Mucosa of rectum (tissue), 2 donors: Measurements from ENCODE around the gene NTF4.

Experiments used
- H3K27ac ChIP-seq, 2 donors: one replicate each; pipeline ENCODE4 v1.7.0; 2013; ENCODE audit warnings: inconsistent platforms in 2 of 2, low read depth in 2 of 2, low read length in 2 of 2
- H3K27me3 ChIP-seq, 2 donors: one replicate each; pipeline ENCODE4 v1.7.0; 2013; ENCODE audit warnings: low read length in 2 of 2; ENCODE audit not compliant: control insufficient read depth in 2 of 2, insufficient read depth in 2 of 2
- H3K36me3 ChIP-seq, 2 donors: one replicate each; pipeline ENCODE4 v1.7.0; 2013; ENCODE audit warnings: low read length in 2 of 2; ENCODE audit not compliant: control insufficient read depth in 2 of 2, insufficient read depth in 2 of 2
- H3K4me1 ChIP-seq, 2 donors: one replicate each; pipeline ENCODE4 v1.7.0; 2013; ENCODE audit warnings: low read length in 2 of 2, mild to moderate bottlenecking in 1 of 2; ENCODE audit not compliant: control insufficient read depth in 2 of 2, insufficient read depth in 2 of 2
- H3K4me3 ChIP-seq, 2 donors: one replicate each; pipeline ENCODE4 v1.7.0; 2013; ENCODE audit warnings: low read length in 2 of 2
- H3K9ac ChIP-seq, 2 donors: one replicate each; pipeline ENCODE4 v1.7.0; 2013; ENCODE audit warnings: low read length in 2 of 2, low read depth in 1 of 2, mild to moderate bottlenecking in 1 of 2
- H3K9me3 ChIP-seq, 2 donors: one replicate each; pipeline ENCODE4 v1.7.0; 2013; ENCODE audit warnings: low read length in 2 of 2; ENCODE audit not compliant: control insufficient read depth in 2 of 2
- donor health status: healthy.
- donor health status: Normal muscosa, but diverticular disease.

NTF4 gene, protein sequence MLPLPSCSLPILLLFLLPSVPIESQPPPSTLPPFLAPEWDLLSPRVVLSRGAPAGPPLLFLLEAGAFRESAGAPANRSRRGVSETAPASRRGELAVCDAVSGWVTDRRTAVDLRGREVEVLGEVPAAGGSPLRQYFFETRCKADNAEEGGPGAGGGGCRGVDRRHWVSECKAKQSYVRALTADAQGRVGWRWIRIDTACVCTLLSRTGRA

DNA sequence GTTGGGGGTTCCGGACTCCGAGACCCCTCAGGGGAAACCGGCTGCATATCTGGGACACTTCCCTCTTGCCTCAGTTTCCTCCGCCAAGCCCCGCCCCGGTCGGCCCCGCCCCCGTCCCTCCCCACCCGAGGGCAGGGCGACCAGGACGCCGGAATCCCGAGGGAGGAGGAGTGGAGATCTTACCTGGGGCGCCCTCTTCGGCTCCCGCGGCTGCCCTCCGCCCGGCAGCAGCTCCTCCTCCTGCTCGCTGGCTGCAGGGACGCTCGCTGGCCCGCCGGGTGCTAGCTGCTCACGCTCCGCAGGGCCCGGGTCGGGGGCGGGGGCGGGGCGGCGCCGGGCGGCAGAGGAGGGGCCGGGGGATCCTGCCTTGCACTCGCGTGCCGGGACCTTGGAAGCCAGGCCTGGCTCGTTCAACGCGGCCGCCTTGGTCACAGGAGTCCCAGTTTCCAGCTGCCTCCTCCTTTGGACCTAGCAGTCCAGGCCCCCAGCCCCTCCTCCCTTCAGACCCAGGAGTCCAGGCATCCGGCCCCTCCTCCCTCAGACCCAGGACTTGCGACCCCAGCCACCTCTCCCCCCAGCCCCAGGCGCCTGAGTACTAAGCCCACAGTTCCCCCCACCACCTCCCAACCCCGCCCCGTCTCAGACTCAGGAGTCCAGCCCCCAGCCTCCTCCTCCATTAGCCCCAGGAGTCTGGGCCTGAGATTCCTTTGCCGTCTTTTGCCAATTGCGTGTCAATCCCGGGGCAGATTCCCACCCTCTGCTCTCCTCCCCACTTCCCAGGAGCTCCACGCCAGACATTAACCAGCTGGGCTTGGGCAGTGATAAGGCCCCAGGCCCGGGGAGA is at the start of gene NTF4:
Gene NTF4, minus strand, starts transcription at position 51 of the 844 bp plus-strand sequence. CDS start 2,821 bp downstream, outside the sequence.
- no peaks in the 10 kb centered on the region for H3K36me3 ChIP-seq
- peaks cover 26 to 40% of the 10 kb centered on the region in 2 donors for H3K27me3 ChIP-seq
- H3K27ac ChIP-seq = no peak within 1 kb of the TSS
- no peaks in the 10 kb centered on the region for H3K9me3 ChIP-seq
- no peak within 1 kb of the TSS for H3K9ac ChIP-seq
- no peaks in the 10 kb centered on the region for H3K4me1 ChIP-seq
- no peak within 1 kb of the TSS for H3K4me3 ChIP-seq

DNA sequence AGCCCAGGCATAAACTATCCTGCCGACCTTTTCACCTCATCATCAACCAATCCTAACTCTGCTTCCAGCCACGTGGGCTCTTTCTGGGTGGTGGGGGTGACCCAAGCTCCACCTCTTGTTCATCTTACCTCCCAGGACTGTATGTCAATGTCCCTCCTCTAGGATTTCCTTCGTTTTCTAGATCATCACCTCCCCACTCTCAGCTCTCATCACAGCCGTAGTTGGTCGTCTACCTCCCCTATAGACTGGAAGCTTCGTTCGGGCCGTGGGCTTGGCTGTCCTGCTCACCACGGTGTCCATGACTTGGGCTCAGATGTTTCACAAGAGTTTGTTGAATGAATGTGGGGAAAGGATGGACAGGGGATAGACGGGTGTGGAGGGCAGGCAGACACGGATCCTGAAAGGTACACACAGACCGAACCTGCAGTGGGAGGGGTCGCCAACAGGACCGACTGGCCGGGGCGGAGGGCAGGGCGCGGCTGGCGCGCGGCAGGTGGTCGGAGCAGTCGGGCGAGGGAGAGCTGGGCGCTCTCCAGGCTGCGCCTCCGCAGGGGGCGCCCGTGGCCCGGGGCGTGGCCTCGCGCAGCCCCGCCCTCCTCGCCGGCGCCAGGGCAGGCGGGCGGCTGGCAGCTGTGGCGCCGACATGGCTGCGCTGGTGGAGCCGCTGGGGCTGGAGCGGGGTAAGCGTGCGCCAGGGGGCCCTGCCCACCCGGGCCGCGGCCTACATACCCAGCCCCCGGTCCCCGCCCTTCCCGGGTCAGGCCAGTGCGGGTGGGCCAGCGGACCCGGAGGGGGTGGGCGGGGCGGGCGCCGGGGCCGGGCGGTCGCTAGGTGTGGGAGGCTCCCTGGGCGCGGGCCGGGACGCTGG is 49.4 kb upstream of the NTF4 start, which contains the start of gene LIN7B:
Gene LIN7B, plus strand, starts transcription at position 609 of the 868 bp plus-strand sequence. Its CDS starts 35 bp downstream, at position 644.
- peaks cover 19 to 21% of the 10 kb centered on the region in 2 donors for H3K4me1 ChIP-seq
- H3K36me3 ChIP-seq = peaks cover 1 to 2% of the 10 kb centered on the region in 2 donors
- H3K27me3 ChIP-seq = no peaks in the 10 kb centered on the region
- H3K4me3 ChIP-seq = peak within 1 kb of the TSS; percentile 75 to 76
- peak within 1 kb of the TSS; percentile 42 to 58 for H3K27ac ChIP-seq
- no peaks in the 10 kb centered on the region for H3K9me3 ChIP-seq
- peak within 1 kb of the TSS; percentile 56 to 73 for H3K9ac ChIP-seq

DNA sequence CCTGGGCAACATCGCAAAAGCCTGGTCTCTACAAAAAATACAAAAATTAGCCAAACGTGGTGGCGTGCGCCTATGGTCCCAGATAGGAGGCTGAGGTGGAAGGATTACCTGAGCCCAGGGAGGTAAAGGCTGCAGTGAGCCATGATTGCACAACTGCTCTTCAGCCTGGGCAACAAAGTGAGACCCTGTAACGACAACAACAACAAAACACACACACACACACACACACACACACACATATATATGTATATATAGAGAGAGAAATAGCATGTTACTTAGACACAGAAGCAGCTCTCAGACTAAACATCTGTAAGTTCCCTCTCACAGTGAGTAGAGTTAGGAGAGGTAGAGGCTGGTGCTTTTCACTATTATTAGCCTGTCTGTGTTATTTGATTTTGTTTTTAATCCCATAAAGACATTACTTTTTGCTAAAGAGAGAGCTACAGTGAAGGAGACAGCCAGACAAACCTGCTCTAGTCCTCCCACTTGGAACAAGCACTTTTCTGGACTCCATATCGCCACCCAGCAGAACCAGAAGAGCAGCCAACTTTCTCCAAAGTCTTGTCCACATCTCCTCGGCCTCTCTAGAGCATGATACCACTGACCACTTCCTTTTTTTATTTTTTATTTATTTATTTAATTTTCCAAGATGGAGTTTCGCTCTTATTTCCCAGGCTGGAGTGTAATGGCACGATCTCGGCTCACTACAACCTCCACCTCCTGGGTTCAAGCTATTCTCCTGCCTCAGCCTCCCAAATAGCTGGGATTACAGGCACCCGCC is 46.8 kb upstream of the NTF4 start:
- H3K9ac ChIP-seq = no peak overlapping the region
- H3K4me1 ChIP-seq = peaks cover 5 to 9% of the 10 kb centered on the region in 2 donors
- no peak overlapping the region for H3K27ac ChIP-seq
- H3K36me3 ChIP-seq = peaks cover 21 to 24% of the 10 kb centered on the region in 2 donors
- H3K9me3 ChIP-seq = no peaks in the 10 kb centered on the region
- H3K27me3 ChIP-seq = no peaks in the 10 kb centered on the region
- H3K4me3 ChIP-seq = no peak overlapping the region

DNA sequence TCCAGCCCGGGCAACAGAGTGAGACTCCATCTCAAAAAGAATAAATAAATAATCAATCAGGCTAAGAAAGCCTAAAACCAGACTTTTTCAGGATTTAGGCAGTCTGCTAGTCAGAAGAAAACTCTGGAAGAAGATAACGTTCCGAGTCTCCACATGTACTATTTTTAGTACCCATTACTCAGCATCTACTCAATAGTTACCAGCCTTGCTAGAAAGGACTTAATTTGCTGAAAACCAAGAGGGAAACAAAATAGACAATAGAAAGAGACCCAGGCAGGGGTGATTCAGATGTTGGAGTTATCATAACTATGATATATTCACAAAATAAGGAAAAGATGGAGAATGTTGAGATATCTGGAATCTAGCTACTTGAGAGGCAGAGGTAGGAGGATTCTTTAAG is 45.9 kb upstream of the NTF4 start:
- no peak overlapping the region for H3K27ac ChIP-seq
- peaks cover 5 to 9% of the 10 kb centered on the region in 2 donors for H3K4me1 ChIP-seq
- peaks cover 26 to 28% of the 10 kb centered on the region in 2 donors for H3K36me3 ChIP-seq
- no peaks in the 10 kb centered on the region for H3K9me3 ChIP-seq
- no peak overlapping the region for H3K4me3 ChIP-seq
- H3K27me3 ChIP-seq = no peaks in the 10 kb centered on the region
- no peak overlapping the region for H3K9ac ChIP-seq

DNA sequence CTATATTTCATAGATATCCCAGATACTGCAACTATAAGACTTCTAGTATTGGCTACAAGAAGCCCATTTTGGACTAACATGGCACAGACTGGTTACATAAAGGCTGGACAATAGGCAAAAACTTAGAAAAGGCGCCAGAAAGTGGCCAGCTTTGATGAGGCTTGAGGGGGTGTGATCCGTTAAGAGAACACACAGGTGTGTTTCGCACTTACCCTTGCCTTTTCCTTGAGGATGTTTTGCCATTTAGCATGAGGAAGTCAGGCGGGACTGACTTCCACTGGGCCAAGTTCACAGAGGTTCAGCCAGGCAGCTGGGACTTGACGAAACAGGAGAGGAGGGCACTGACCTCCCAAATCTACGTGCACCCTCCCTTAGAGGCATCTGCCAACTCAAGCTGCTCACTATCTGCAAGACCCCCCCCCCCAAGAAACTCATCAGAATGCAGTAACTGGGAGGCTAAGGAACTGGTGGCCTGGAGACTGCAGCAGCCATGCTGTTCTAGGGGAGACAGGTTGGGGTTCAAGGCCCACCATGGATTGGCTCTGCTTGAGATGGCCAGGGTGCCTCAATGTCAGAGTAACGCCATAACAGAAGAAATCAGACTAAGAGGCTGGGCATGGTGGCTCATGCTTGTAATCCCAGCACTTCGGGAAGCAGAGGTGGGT is 45.1 kb upstream of the NTF4 start:
- Histone ChIP-seq H3K9ac (no peak overlapping the region), H3K27me3 (no peaks in the 10 kb centered on the region), H3K36me3 (peaks cover 33 to 34% of the 10 kb centered on the region in 2 donors), H3K9me3 (no peaks in the 10 kb centered on the region), H3K27ac (no peak overlapping the region), H3K4me3 (no peak overlapping the region), H3K4me1 (peaks cover 5 to 6% of the 10 kb centered on the region in 2 donors)

DNA sequence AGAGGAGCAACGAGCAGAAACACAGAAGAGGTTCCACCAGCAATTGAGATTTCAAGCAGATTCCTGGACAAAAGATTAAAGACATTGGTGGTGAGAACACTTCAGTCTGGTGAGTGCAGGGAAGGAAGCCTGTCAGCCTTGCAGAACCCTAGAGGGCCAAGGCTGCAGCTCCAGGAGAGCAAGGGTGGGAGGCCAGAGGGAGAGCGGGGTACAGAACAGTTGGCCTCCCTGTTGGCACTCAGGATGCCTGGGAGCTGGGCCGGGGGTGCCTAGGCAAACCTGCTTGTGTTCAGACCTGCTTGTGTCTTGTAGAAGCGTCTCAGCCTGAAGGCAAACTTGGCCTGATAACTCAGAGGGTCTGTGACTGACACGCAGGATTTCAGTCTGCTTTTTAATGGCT is 44.4 kb upstream of the NTF4 start:
- H3K4me3 ChIP-seq = no peak overlapping the region
- peaks cover 5% of the 10 kb centered on the region in 2 donors for H3K4me1 ChIP-seq
- H3K27me3 ChIP-seq = no peaks in the 10 kb centered on the region
- no peak overlapping the region for H3K9ac ChIP-seq
- H3K9me3 ChIP-seq = no peaks in the 10 kb centered on the region
- no peak overlapping the region for H3K27ac ChIP-seq
- peaks cover 36 to 37% of the 10 kb centered on the region in 2 donors for H3K36me3 ChIP-seq

DNA sequence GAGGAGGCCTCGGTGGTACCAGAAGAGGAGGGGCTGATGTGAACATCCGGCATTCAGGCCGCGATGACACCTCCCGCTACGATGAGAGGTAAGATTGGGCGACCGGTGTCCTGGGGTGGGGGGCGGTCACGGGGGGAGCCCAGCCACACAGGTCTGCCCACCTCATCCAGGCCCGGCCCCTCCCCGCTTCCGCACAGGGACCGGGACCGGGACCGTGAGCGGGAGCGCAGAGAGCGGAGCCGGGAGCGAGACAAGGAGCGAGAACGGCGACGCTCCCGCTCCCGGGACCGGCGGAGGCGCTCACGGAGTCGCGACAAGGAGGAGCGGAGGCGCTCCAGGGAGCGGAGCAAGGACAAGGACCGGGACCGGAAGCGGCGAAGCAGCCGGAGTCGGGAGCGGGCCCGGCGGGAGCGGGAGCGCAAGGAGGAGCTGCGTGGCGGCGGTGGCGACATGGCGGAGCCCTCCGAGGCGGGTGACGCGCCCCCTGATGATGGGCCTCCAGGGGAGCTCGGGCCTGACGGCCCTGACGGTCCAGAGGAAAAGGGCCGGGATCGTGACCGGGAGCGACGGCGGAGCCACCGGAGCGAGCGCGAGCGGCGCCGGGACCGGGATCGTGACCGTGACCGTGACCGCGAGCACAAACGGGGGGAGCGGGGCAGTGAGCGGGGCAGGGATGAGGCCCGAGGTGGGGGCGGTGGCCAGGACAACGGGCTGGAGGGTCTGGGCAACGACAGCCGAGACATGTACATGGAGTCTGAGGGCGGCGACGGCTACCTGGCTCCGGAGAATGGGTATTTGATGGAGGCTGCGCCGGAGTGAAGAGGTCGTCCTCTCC is 43.2 kb upstream of the NTF4 start:
- Histone ChIP-seq H3K4me3 (no peak overlapping the region), H3K27me3 (no peaks in the 10 kb centered on the region), H3K27ac (no peak overlapping the region), H3K9me3 (no peaks in the 10 kb centered on the region), H3K9ac (no peak overlapping the region), H3K4me1 (no peaks in the 10 kb centered on the region), H3K36me3 (peaks cover 40 to 41% of the 10 kb centered on the region in 2 donors)

DNA sequence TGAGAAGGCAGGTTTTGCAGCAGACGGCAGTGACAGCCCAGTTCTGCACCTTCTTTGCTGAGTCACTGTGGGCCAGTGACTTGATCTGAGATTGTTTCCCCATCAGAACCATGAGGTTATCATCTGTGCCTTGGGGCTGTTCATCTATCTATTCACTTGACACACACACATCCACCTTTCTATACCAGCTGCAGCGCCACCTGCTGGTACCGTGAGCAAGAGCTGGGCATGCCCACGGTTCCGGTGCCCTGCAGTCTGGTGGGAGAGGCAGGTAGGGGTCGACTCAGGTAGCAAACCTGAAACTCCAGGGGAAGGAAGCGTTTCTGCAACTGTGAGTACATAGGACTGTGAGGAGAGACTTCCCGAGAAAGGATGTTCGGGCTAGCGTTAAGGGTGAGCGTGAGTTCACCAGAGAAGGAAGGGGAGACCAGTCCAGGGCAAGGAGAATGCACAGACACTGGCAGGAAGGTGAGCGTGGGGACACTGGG is 42.1 kb upstream of the NTF4 start:
- H3K9me3 ChIP-seq = no peaks in the 10 kb centered on the region
- H3K27ac ChIP-seq = no peak overlapping the region
- H3K4me3 ChIP-seq = no peak overlapping the region
- peaks cover 50 to 51% of the 10 kb centered on the region in 2 donors for H3K36me3 ChIP-seq
- H3K9ac ChIP-seq = no peak overlapping the region
- no peaks in the 10 kb centered on the region for H3K27me3 ChIP-seq
- H3K4me1 ChIP-seq = no peaks in the 10 kb centered on the region
